Effector CD4-positive, alpha-beta T cell (primary cell): ENCODE results near the gene HOOK2.
A peak's percentile ranks its signal among the peaks of the same experiment; 100 is the strongest.

ENCODE experiments used
- DNase-seq: peaks from one replicate; pipeline ENCODE4 v3.0.0-alpha.2; 2020

Gene HOOK2

DNA sequence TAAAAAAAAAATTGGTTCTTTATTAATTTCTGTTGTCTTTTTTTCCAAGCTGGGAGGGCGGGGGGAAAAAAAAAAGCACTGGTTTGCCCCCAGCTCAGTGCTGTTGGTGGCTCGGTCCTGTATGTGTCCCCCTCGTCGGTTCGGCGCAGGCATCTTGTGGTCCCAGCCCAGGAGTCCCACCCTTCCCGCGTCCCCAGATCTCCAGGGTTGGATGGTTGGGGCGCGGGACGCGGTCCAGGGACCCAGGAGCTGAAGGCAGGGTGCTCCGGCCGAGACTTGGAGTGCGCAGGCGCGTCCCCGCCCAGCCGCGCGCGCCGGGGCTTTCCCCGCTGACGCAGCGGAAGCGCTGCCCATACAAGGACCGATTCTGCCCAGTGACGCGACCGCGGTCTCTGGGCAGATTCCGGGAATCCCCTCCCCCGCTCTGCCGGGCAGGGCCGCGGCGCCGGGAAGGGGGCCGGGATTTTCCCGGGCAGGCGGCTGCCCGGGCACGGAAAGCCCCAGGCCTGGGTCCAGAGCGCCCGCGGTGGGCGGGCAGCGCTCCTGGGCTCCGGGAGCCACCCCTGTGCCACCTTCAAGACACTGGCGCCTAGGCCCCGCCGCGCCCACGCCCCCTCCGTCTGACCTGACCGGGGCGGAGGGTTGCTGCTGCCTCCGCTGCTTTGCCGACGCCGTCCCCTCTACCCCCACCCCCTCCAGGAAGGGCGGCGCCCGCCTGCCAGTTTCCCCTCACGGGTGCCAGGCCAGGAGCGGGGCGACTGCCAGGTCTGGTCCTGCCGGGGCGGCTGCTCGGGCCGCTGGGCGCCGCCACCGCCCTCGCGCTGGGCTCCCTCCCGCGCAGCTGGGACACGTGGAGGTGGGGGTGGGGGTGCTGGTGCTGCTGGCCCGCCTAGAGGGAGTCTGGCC lies 18.2 kb upstream of the HOOK2 start:
- DNase-seq: peak; percentile 92

DNA sequence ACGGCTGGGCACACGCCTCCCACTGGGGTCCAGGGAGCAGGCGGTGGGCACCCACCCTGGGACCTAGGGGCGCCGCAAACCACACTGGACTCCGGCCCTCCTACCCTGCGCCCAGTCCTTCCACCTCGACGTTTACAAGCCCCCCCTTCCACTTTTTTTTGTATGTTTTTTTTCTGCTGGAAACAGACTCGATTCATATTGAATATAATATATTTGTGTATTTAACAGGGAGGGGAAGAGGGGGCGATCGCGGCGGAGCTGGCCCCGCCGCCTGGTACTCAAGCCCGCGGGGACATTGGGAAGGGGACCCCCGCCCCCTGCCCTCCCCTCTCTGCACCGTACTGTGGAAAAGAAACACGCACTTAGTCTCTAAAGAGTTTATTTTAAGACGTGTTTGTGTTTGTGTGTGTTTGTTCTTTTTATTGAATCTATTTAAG lies 17.5 kb upstream of the HOOK2 start:
- no peak for DNase-seq

DNA sequence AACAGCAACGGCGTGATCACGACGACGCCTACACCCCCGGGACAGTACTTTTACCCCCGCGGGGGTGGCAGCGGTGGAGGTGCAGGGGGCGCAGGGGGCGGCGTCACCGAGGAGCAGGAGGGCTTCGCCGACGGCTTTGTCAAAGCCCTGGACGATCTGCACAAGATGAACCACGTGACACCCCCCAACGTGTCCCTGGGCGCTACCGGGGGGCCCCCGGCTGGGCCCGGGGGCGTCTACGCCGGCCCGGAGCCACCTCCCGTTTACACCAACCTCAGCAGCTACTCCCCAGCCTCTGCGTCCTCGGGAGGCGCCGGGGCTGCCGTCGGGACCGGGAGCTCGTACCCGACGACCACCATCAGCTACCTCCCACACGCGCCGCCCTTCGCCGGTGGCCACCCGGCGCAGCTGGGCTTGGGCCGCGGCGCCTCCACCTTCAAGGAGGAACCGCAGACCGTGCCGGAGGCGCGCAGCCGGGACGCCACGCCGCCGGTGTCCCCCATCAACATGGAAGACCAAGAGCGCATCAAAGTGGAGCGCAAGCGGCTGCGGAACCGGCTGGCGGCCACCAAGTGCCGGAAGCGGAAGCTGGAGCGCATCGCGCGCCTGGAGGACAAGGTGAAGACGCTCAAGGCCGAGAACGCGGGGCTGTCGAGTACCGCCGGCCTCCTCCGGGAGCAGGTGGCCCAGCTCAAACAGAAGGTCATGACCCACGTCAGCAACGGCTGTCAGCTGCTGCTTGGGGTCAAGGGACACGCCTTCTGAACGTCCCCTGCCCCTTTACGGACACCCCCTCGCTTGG lies 16.9 kb upstream of the HOOK2 start:
- DNase-seq: peak; percentile 55

DNA sequence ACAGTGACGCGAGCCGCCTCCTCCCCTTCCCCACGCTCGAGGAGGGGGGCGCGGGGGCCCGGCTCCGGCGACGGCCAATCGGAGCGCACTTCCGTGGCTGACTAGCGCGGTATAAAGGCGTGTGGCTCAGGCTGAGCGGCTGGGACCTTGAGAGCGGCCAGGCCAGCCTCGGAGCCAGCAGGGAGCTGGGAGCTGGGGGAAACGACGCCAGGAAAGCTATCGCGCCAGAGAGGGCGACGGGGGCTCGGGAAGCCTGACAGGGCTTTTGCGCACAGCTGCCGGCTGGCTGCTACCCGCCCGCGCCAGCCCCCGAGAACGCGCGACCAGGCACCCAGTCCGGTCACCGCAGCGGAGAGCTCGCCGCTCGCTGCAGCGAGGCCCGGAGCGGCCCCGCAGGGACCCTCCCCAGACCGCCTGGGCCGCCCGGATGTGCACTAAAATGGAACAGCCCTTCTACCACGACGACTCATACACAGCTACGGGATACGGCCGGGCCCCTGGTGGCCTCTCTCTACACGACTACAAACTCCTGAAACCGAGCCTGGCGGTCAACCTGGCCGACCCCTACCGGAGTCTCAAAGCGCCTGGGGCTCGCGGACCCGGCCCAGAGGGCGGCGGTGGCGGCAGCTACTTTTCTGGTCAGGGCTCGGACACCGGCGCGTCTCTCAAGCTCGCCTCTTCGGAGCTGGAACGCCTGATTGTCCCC lies 16.1 kb upstream of the HOOK2 start, which contains the start of gene JUNB:
JUNB (plus strand) TSS at position 142 of the 706 bp plus-strand sequence; CDS start at position 428, 286 bp downstream.
- peak; percentile 97 for DNase-seq

DNA sequence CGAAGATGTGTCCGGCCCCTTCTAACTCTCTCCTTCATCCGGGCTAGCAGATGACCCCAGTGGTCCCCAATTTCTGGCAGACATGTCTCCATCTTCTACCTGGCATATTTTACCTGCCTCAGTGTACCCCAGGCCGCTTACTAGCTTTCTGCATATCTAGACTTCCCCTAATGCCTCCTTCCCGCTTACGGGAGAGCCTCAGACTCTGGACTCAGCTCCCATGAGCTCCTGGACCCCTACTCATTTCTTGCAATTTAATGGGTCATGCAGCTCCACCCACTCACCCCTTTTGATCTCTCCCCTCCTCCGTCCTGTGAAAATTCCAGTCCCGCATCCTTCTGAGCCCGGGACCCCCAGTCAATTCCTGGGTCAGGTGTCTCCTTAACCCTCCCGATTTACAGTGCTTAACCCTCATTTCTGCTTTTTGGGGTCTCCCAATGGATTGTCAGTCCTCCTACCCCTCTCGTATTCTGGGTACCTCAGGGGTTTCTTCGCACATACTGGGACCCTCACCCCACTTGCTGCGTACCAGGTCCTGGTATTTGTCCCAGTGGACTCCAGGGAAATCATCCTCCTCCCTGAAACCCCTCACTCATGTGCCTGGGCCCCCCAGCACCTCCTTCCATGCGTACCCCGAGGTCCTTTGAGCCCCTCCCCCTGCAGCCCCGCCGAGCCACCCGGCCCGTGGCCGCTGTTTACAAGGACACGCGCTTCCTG lies 15.4 kb upstream of the HOOK2 start:
- DNase-seq: no peak

DNA sequence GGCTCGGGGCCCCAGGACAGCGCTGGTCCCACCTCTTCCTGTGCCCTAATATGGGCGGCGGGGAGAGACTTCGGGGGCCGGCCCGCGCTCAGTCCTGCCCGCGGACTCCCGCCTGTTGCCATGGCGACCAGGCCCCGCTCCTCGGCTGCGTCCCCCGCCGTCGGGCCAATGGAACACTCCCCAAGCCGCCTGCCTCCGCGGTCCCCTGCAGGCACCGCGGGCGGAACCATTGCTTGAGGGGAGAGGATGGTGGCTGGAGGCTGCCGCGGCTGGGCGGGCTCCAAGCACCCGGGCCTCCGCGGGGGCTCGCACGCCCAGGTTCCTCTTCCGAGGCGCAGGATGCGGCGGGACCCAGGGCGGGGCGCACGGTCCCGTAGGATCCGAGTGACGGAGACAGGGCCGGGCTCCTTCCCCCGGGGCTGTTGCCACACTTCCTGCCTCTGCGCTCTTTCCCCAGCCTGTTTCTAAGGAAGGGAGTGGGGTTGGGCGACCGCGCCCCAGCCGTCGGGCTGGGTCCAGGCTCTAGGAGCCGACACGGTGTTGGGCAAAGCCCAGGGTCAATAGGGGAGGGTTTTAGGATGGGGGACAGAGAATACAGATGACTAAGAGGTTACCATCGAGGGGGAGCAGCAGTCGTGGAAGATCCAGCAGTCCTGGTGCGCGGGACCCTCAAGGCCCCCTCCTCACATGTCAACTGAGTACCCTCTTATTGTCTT lies 14.7 kb upstream of the HOOK2 start:
- peak; percentile 86 for DNase-seq

DNA sequence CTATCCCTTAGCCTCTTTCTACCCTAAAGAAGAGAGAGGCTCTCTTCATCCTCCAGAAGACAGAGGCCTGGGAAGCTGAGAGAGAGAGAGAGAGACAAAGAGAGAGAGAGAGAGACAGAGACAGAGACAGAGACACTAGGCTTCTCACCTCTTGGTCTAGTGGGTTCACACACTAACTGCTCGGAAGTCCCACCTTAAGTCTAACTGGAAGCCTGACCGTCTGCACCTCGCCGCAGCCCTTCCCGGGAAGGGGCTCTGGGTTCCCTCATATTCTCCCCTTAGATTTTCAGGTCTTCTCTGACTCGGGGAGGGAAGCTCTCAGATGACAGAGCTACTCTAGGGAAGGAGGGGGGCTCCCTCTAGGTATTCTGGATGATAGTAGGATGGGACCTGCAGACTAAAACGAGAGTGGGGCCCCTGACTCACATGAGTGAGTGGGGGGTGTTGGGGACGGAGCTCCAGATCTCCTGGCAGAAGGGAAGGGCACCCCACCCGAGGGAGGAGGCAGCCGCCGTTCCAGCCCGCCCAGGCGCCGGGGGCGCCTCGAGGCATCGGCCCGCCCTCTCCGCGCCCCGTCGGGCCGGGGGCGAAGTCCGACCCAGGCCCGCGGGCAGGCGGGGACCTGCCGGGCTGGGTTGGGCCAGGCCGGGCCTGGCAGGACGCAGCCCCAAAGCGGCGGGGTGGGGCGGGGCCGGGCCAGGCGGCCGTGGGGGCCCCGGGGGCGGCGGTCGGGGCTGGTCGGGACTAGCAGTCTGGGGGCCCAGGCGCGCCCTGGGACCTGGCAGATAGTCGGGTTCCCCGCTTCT lies 13.9 kb upstream of the HOOK2 start:
- DNase-seq: peak; percentile 28

DNA sequence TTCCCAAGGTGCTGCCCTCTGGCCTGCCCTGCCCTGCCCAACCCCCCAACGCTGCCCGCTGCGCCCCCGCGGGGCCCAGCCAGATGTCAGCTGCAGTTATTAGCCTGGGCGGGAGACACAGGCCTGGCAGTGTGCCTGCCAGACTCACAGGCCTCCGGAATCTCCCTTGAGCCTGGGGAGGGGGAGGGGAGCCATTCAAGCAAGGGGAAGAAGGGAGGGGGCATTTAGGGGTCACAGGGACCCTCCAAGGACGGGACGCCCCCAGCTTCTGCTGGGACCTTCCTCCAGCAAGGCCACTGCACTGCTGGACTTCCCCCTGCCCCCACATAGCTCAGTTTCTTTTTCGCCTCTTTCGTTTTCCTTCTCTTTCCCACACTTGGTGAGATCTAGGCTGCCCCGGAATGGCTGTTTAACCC lies 13.3 kb upstream of the HOOK2 start:
- peak; percentile 56 for DNase-seq

DNA sequence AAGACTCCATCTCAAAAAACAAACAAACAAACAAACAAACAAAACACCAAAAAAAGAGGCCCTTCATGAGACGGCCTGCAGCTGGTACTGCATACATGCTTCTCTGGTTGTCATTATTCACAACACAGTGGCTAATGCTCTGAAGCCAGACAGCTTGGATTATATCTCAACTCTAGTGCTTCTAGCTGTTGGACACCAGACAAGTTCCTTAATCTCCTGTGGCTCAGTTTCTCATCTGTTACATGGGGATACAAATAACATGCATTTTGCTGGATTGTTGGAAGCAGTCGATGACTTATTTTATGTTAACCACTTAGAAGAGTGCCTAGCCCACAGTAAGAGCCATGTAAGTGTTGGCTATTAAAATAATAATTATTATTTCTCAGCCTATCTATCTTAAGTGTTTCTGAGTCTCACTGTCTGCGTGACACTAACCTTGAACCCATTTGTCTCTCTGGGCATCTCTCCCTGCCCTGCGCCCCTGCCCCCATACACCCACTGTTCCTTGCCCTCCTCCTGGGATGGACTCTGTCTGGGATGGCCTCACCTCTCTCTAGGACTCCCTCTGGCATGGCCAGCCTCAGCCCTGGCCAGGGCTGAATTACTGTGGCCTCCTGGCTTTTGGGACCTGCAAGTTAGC lies 12.8 kb upstream of the HOOK2 start:
- no peak for DNase-seq

DNA sequence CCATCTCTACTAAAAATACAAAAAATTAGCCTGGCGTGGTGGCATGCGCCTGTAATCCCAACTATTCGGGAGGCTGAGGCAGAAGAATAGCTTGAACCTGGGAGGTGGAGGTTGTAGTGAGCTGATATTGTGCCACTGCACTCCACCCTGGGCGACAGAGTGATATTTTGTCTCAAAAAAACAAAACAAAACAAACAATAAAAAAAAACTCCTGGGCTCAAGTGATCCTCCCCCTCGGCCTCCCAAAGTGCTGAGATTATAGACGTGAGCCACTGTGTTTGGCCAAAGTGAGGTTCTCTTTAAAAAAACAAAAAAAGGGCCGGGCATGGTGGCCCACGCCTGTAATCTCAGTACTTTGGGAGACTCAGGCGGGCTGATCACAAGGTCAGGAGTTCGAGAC lies 12.1 kb upstream of the HOOK2 start:
- no peak for DNase-seq

DNA sequence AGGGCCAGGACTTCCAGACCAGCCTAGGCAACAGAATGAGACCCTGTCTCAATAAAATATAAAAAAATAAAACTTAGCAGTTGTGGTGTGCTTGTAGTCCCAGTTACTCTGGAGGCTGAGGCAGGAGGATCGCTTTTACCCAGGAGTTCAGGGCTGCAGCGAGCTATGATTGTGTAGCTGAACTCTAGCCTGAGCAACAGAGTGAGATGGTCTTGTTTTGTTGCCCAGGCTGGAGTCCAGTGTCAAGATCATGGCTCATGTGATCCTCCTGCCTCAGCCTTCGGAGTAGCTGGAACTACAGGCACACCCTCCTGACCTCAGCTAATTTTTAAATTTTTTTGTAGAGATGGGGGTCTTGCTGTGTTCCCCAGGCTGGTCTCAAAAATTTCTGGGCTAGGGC lies 11.6 kb upstream of the HOOK2 start:
- no peak for DNase-seq

DNA sequence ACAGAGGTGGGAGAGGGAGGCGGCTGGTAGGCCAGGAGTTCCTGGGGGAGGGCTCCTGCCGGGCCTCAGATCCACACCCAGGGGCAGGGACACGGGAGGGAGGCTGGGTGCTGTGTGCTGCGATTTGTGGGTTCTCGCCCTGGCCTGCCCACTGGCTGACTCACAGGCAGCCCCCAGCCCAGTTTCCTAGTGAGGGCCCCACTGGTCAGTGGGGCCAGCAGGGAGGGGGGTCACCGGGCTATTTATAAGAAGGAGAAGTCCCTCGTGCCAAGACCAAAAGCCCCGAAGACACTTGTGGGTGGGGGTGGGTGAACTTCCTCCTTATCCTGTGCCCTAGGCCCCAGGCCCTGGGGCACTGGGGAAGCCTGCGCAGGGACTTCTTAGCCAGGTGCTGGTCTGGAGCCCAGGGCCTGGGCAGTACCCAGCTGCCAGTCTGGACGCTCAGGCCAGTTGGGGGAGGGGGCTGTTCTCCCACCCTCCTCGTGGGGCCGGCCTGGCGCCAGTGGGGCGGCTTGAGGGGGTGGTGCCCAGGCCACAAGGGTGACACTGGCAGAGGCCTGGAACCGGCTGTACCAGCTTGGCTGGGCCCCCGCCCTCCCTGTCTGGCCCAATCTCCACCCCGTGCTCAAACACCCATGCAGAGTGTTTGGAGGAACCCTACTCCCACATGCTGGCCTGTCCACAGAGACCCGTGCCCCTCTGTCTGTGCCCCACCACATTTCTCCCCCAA lies 11.0 kb upstream of the HOOK2 start:
- no peak for DNase-seq

DNA sequence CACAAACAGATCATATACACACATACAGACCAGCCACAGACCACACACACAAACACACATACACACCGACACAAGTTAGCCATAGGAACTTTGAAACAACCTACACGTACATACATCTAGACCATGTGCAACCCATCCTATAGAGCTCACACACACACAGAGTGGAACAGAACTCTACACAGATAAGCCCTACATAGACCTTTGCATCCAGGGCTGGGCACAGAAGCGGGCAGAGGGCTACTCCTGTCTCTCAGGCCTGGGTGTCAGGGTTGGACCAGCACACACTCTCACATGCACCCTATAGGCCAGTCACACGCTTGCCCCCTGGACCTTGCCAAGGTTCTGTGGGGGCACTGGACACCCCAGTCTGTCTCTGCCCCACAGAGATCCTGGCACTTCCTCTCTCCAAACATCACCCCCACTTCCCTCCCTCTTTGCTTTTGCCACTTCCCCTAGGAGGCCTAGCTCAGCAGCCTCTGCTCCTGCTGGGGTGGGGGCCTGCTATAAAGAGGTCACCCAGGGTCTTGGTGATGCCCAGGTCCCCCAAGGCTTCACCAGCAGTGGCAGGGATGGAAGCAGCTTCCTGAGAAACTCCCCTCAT lies 10.2 kb upstream of the HOOK2 start:
- no peak for DNase-seq

DNA sequence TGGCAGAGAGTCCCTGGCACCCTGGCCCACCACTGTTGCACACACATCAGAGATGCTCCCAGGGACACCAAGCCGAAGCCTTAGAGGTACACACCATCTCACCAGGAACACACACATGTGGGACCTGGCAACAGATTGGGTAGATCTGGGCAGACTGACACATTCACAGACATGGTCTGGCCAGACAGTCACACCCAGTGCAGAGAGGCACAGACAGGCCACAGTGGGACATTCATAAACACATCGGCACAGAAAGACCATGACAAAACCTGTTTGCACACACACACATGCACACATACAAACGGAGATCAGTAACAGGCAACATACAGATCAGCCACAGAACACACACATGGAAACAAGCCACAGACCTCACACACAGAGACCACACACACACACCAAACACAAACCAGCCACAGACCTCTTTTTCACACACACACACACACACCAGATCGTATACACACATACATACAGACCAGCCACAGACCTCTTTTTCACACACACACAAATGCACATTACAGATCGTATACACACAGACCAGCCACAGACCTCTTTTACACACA lies 9.6 kb upstream of the HOOK2 start:
- DNase-seq: peak; percentile 34

DNA sequence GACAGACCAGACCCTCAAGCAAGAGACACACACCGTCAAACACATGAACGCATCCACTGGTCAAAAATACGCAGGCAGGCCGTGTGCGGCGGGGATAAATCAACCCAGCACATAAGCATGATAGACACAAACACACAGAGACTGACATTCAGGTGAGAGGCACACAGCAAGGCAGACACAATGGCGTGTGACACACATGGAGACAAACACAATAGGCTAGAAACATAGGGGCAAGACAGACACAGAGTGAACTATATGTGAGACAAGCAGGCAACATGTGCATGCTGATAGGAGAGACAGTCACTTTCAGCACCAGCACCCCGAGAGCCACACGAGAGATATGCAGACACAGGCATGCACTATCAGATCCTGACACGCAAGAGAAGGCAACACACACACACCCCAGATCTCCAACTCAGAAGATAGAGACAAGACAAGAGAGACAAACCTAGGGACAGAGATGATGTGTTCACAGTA lies 9.1 kb upstream of the HOOK2 start:
- no peak for DNase-seq

DNA sequence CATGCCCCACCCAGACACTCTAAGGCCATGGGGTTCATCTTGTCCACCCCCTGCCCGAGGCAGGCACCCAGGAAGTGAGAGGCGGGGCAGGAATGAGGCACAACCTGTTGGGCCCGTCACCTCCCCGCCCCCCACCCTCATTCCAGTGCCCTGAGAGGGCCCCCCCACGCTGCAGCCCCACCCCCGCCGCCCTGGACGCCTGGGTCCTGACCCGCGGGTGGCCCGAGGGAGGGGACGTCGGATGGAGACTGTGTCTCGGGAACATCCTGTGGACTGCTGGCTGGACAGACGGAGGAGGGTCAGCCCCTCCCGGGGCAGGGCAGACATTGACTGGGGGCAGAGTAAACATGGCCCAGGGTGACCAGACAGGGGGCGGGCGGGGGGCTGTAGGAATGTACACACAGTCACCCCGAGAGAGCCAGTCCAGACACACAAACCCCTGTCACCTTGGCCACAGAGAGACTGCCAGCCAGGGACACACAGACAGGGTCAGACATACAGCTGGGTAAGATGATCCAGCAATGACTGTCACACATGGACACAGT lies 8.6 kb upstream of the HOOK2 start:
- DNase-seq: no peak

DNA sequence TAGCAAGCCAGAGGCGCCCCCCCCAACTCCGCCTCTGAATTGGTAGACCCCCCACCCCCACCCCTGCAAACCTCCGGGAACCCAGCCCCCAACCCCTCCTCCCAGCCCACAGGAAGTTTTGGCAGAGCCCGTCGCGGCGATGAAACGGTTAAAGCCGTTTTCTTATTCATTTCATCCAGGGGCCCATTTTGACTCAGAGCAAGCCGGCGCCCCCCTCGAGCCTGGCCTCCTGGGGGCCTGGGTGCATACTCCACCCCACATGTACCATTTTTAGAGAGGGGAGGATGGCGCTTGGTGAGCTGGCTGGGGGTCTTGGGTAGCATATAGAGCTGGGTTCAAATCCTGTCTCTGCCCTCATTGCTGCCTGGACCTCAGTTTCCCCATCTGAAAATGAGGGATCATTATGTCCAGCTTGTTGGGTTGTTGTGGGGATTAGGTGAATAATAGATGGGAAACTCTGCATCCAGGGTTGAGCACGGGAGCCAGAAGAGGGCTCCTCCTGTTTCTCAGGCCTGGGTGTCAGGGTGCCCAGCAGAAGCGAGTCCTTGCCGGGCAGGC lies 8.0 kb upstream of the HOOK2 start:
- peak; percentile 23 for DNase-seq
